H1 (cell line): ENCODE measurements around the gene TPD52L2. TPM values are rescaled to one million over a fixed set of nuclear protein-coding genes. Genes with fewer than 3 reads are reported as not detected.

Experiments
- CHD1 ChIP-seq: IDR thresholded peaks from 2 replicates; pipeline ENCODE4 v1.6.1; 2012; ENCODE audit warnings: low read depth, low read length, improper control_type of control experiment
- CTCF ChIP-seq, 3 experiments: IDR thresholded peaks; 1 replicate in 2 of 3; 2 replicates in 1 of 3; pipeline versions ENCODE4 v1.5.1 to v1.6.1; 2011; ENCODE audit warnings: low read length in 3 of 3, mild to moderate bottlenecking in 3 of 3, inconsistent platforms in 2 of 3, low read depth in 1 of 3, moderate library complexity in 1 of 3; ENCODE audit not compliant: insufficient read depth in 1 of 3; ENCODE audit errors: control extremely low read depth in 1 of 3
- PHF8 ChIP-seq: fragments of 200-600 bp; sonication (generic); conservative IDR thresholded peaks from 2 replicates; pipeline ENCODE4 v1.7.1; 2012; ENCODE audit warnings: low read depth, mild to moderate bottlenecking, inconsistent platforms, low read length, moderate library complexity
- polyA plus RNA-seq, 7 experiments: library from polyadenylated mRNA; depleted of rRNA in 3 of 7; stranded (reverse) in 5 of 7; unstranded in 2 of 7; fragments of >200 nt in 5 of 7; fragments of 200-250 nt in 2 of 7; gene quantifications; 1 replicate in 5 of 7; 2 replicates in 1 of 7; 4 replicates in 1 of 7; pipeline versions ENCODE4 v1.2.1 to v1.2.3, GENCODE V29; 2011 to 2013; ENCODE audit warnings: missing spikeins in 2 of 7, mixed read lengths in 2 of 7
- total RNA-seq: library from RNA; stranded (reverse); fragmentation: NEBNext Ultra II Directional; extraction: Animal tissue kit (Norgen Biotek cat#: 25700); gene quantifications from 2 replicates; pipeline ENCODE4 v1.2.1, GENCODE V29; 2021

Gene TPD52L2
- total and polyA plus RNA-seq, 2 of the 8 experiments (the other 6 are each of a cell fraction or from before 2014, with no cell fraction given) = 77.1 to 80.2 TPM

GRCh38 chr20:63861365-63861934, 3.6 kb upstream of the TPD52L2 start, which contains the start of gene ABHD16B (continued):
- TF ChIP-seq CTCF (IDR thresholded peaks at IDR 0.05; ENCODE audit: control extremely low read depth in 1 of 3, insufficient read depth in 1 of 3, low read depth in 1 of 3, low read length in 3 of 3) = no peak
- no peak for TF ChIP-seq CHD1
- TF ChIP-seq PHF8 = no peak
